HG03045 (cell line): ENCODE measurements around the gene SNTG2.
"Not testable (repeated sequence)": the region's sequence is repeated elsewhere in the genome, so short reads cannot be mapped to it uniquely, and the experiment has no call there.

Experiments
- ATAC-seq: cut with Tn5 transposase; IDR thresholded peaks from one replicate; pipeline ENCODE4 v1.9.1; 2021; ENCODE audit warnings: mild to moderate bottlenecking, moderate library complexity; ENCODE audit not compliant: unreplicated experiment

The SNTG2 gene

GRCh38 chr2:1226766-1227165, 276.1 kb downstream of the SNTG2 start:
- ATAC-seq, result no peak

GRCh38 chr2:1227274-1227900, 276.7 kb downstream of the SNTG2 start:
- ATAC-seq, result no peak

- ATAC-seq, result not testable (repeated sequence)
Observed at GRCh38 chr2:1229596-1229995, 278.9 kb downstream of the SNTG2 start.

- ATAC-seq, result no peak
Observed at GRCh38 chr2:1230155-1230893, 279.7 kb downstream of the SNTG2 start.

GRCh38 chr2:1231466-1232063, 280.9 kb downstream of the SNTG2 start:
- ATAC-seq, result no peak

- no peak for ATAC-seq
Observed at GRCh38 chr2:1233281-1233680, 282.6 kb downstream of the SNTG2 start.

GRCh38 chr2:1234731-1235308, 284.2 kb downstream of the SNTG2 start:
- no peak for ATAC-seq

- ATAC-seq, result no peak
Observed at GRCh38 chr2:1235806-1236205, 285.2 kb downstream of the SNTG2 start.

GRCh38 chr2:1236606-1237005, 286.0 kb downstream of the SNTG2 start:
- ATAC-seq, result no peak

- no peak for ATAC-seq
Observed at GRCh38 chr2:1237783-1238182, 287.1 kb downstream of the SNTG2 start.

- ATAC-seq, result no peak
Observed at GRCh38 chr2:1238598-1239138, 288.0 kb downstream of the SNTG2 start.

- ATAC-seq, result no peak
Observed at GRCh38 chr2:1245193-1245592, 294.5 kb downstream of the SNTG2 start.

GRCh38 chr2:1246239-1246638, 295.6 kb downstream of the SNTG2 start:
- ATAC-seq, result no peak

GRCh38 chr2:1246991-1247390, 296.3 kb downstream of the SNTG2 start:
- ATAC-seq, result no peak

- ATAC-seq, result no peak
Observed at GRCh38 chr2:1248187-1248586, 297.5 kb downstream of the SNTG2 start.

- no peak for ATAC-seq
Observed at GRCh38 chr2:1249897-1250687, 299.4 kb downstream of the SNTG2 start.

GRCh38 chr2:1251520-1251919, 300.9 kb downstream of the SNTG2 start:
- no peak for ATAC-seq

GRCh38 chr2:1253629-1254028, 303.0 kb downstream of the SNTG2 start:
- no peak for ATAC-seq

GRCh38 chr2:1254662-1255343, 304.2 kb downstream of the SNTG2 start:
- no peak for ATAC-seq

GRCh38 chr2:1256632-1257324, 306.1 kb downstream of the SNTG2 start:
- ATAC-seq, result no peak
